Measurements from ENCODE around the gene ZBTB48.
"Not testable (repeated sequence)": the region's sequence is repeated elsewhere in the genome, so short reads cannot be mapped to it uniquely, and the experiment has no call there.

Gene ZBTB48

GRCh38 chr1:6628971-6629479 lies 49.2 kb downstream of the ZBTB48 start:
- no peak for DNase-seq (ENCODE audit: low read depth, low spot score)

GRCh38 chr1:6630027-6630426 lies 50.2 kb downstream of the ZBTB48 start:
- H3K27ac ChIP-seq, result no peak overlapping the region
- no peak for DNase-seq (ENCODE audit: low read depth, low spot score)

More at GRCh38 chr1:6628971-6629479, 49.2 kb downstream of the ZBTB48 start:
- no peak overlapping the region for H3K27ac ChIP-seq

- no peak overlapping the region for H3K27ac ChIP-seq
- no peak for DNase-seq (ENCODE audit: low read depth, low spot score)
Measured at GRCh38 chr1:6631058-6631457, 51.3 kb downstream of the ZBTB48 start.

- H3K27ac ChIP-seq, result no peak overlapping the region
- no peak for DNase-seq (ENCODE audit: low read depth, low spot score)
Measured at GRCh38 chr1:6632588-6633514, 53.1 kb downstream of the ZBTB48 start.

GRCh38 chr1:6634371-6635052 lies 54.7 kb downstream of the ZBTB48 start:
- no peak overlapping the region for H3K27ac ChIP-seq
- DNase-seq (ENCODE audit: low read depth, low spot score), result no peak

- H3K27ac ChIP-seq, result no peak overlapping the region
- DNase-seq (ENCODE audit: low read depth, low spot score), result no peak
Measured at GRCh38 chr1:6635161-6635909, 55.5 kb downstream of the ZBTB48 start.

GRCh38 chr1:6635910-6636760 lies 56.3 kb downstream of the ZBTB48 start:
- H3K27ac ChIP-seq, result no peak overlapping the region
- no peak for DNase-seq (ENCODE audit: low read depth, low spot score)

GRCh38 chr1:6636778-6637177 lies 57.0 kb downstream of the ZBTB48 start:
- not testable (repeated sequence) for DNase-seq (ENCODE audit: low read depth, low spot score); H3K27ac ChIP-seq

- DNase-seq (ENCODE audit: low read depth, low spot score), result no peak
- no peak overlapping the region for H3K27ac ChIP-seq
Measured at GRCh38 chr1:6637770-6638169, 58.0 kb downstream of the ZBTB48 start.

- H3K27ac ChIP-seq, result no peak overlapping the region
- DNase-seq (ENCODE audit: low read depth, low spot score), result no peak
Measured at GRCh38 chr1:6638226-6638625, 58.4 kb downstream of the ZBTB48 start.
